H9 (cell line): ENCODE results near the gene COG4. TPM values are rescaled to one million over a fixed set of nuclear protein-coding genes. Genes with fewer than 3 reads are reported as not detected.

Experiments used
- DNase-seq: peaks from one replicate; pipeline ENCODE4 v3.0.0-alpha.2; 2017
- H2AFZ ChIP-seq: one replicate; pipeline ENCODE4 v1.6.1; 2013; ENCODE audit warnings: mild to moderate bottlenecking, low read length, control low read depth, moderate library complexity
- H2AK5ac ChIP-seq: 2 replicates; pipeline ENCODE4 v1.6.1; 2013; ENCODE audit warnings: low read length, control low read depth, mixed read lengths; ENCODE audit not compliant: insufficient read length
- H2BK120ac ChIP-seq: one replicate; pipeline ENCODE4 v1.6.1; 2013; ENCODE audit warnings: low read depth, mild to moderate bottlenecking, low read length, control low read depth, inconsistent platforms; ENCODE audit not compliant: poor library complexity, severe bottlenecking
- H2BK12ac ChIP-seq: 2 replicates; pipeline ENCODE4 v1.6.1; 2013; ENCODE audit warnings: low read length, control low read depth, mixed read lengths, low read depth; ENCODE audit not compliant: insufficient read length
- H2BK15ac ChIP-seq: 2 replicates; pipeline ENCODE4 v1.6.1; 2013; ENCODE audit warnings: low read depth, low read length, control low read depth
- H2BK20ac ChIP-seq: one replicate; pipeline ENCODE4 v1.6.1; 2013; ENCODE audit warnings: low read depth, mild to moderate bottlenecking, low read length, control low read depth, inconsistent platforms; ENCODE audit not compliant: poor library complexity, severe bottlenecking
- H2BK5ac ChIP-seq: 2 replicates; pipeline ENCODE4 v1.6.1; 2013; ENCODE audit warnings: low read length, control low read depth, mixed read lengths; ENCODE audit not compliant: insufficient read length
- H3K14ac ChIP-seq: 2 replicates; pipeline ENCODE4 v1.6.1; 2013; ENCODE audit warnings: low read length, control low read depth; ENCODE audit not compliant: insufficient read depth
- H3K18ac ChIP-seq: 2 replicates; pipeline ENCODE4 v1.6.1; 2013; ENCODE audit warnings: low read depth, mild to moderate bottlenecking, mixed read lengths, low read length, control low read depth; ENCODE audit not compliant: insufficient read length
- H3K23ac ChIP-seq: 2 replicates; pipeline ENCODE4 v1.6.1; 2013; ENCODE audit warnings: low read length, control low read depth, mixed read lengths, low read depth; ENCODE audit not compliant: insufficient read length
- H3K23me2 ChIP-seq: 2 replicates; pipeline ENCODE4 v1.6.1; 2013; ENCODE audit warnings: low read depth, mild to moderate bottlenecking, mixed read lengths, low read length, control low read depth; ENCODE audit not compliant: insufficient read length, poor library complexity, severe bottlenecking
- H3K27ac ChIP-seq: 2 replicates; pipeline ENCODE4 v1.5.1; 2013; ENCODE audit warnings: low read length, control low read depth, mixed read lengths, low read depth; ENCODE audit not compliant: insufficient read length
- H3K27me3 ChIP-seq: 2 replicates; pipeline ENCODE4 v1.6.1; 2013; ENCODE audit warnings: low read length, control low read depth, inconsistent platforms; ENCODE audit not compliant: insufficient read depth
- H3K4ac ChIP-seq: 2 replicates; pipeline ENCODE4 v1.6.1; 2013; ENCODE audit warnings: low read depth, mild to moderate bottlenecking, control low read depth, inconsistent platforms, low read length, moderate library complexity
- H3K4me1 ChIP-seq: 2 replicates; pipeline ENCODE4 v1.6.1; 2013; ENCODE audit warnings: low read length, control low read depth, inconsistent platforms; ENCODE audit not compliant: insufficient read depth
- H3K4me2 ChIP-seq: 2 replicates; pipeline ENCODE4 v1.6.1; 2013; ENCODE audit warnings: low read length, control low read depth, mixed read lengths; ENCODE audit not compliant: insufficient read length, insufficient read depth
- H3K56ac ChIP-seq: 2 replicates; pipeline ENCODE4 v1.6.1; 2013; ENCODE audit warnings: low read depth, mild to moderate bottlenecking, mixed read lengths, low read length, control low read depth; ENCODE audit not compliant: insufficient read length
- H3K79me1 ChIP-seq: 2 replicates; pipeline ENCODE4 v1.6.1; 2013; ENCODE audit warnings: low read depth, mild to moderate bottlenecking, moderate library complexity, low read length, control low read depth, inconsistent platforms; ENCODE audit not compliant: insufficient read depth, poor library complexity, severe bottlenecking
- H3K79me2 ChIP-seq: 2 replicates; pipeline ENCODE4 v1.6.1; 2013; ENCODE audit warnings: low read length, control low read depth, inconsistent platforms; ENCODE audit not compliant: insufficient read depth
- H3K9ac ChIP-seq: 2 replicates; pipeline ENCODE4 v1.6.1; 2013; ENCODE audit warnings: low read length, control low read depth, mixed read lengths; ENCODE audit not compliant: insufficient read length; ENCODE audit errors: extremely low read depth
- H3K9me3 ChIP-seq: one replicate; pipeline ENCODE4 v1.6.1; 2013; ENCODE audit warnings: low read depth, low read length, inconsistent platforms; ENCODE audit not compliant: control insufficient read depth
- H3T11ph ChIP-seq: one replicate; pipeline ENCODE4 v1.6.1; 2013; ENCODE audit warnings: mild to moderate bottlenecking, low read length, control low read depth, inconsistent platforms
- H4K20me1 ChIP-seq: one replicate; pipeline ENCODE4 v1.6.1; 2013; ENCODE audit not compliant: control insufficient read depth, insufficient read length, insufficient read depth
- H4K5ac ChIP-seq: 2 replicates; pipeline ENCODE4 v1.6.1; 2013; ENCODE audit warnings: low read depth, mild to moderate bottlenecking, mixed read lengths, low read length, control low read depth; ENCODE audit not compliant: insufficient read length
- H4K8ac ChIP-seq: replicated peaks from 2 replicates; pipeline ENCODE4 v1.6.1; 2013; ENCODE audit warnings: low read length, control low read depth, mixed read lengths, low read depth; ENCODE audit not compliant: insufficient read length
- H4K91ac ChIP-seq: 2 replicates; pipeline ENCODE4 v1.6.1; 2013; ENCODE audit warnings: low read depth, mild to moderate bottlenecking, moderate library complexity, mixed read lengths, low read length, control low read depth; ENCODE audit not compliant: insufficient read length
- H3K27ac Mint-ChIP-seq, 3 experiments: 2 replicates in 2 of 3; 3 replicates in 1 of 3; pipeline ENCODE4 v1.8.0; 2020 to 2021; ENCODE audit warnings: mixed read lengths in 3 of 3, mild to moderate bottlenecking in 1 of 3, moderate library complexity in 1 of 3
- H3K27me3 Mint-ChIP-seq: 2 replicates; pipeline ENCODE4 v1.8.0; 2021; ENCODE audit warnings: low read depth, mild to moderate bottlenecking, moderate library complexity, mixed read lengths
- H3K36me3 Mint-ChIP-seq, 3 experiments: 2 replicates in 2 of 3; 3 replicates in 1 of 3; pipeline ENCODE4 v1.8.0; 2020 to 2021; ENCODE audit warnings: low read depth in 3 of 3, mixed read lengths in 3 of 3; ENCODE audit not compliant: insufficient read depth in 1 of 3
- H3K4me1 Mint-ChIP-seq, 2 experiments: 2 replicates each; pipeline ENCODE4 v1.8.0; 2020; ENCODE audit warnings: mixed read lengths in 2 of 2
- H3K4me3 Mint-ChIP-seq, 2 experiments: 2 replicates in 1 of 2; 3 replicates in 1 of 2; pipeline ENCODE4 v1.8.0; 2020 to 2021; ENCODE audit warnings: mild to moderate bottlenecking in 2 of 2, mixed read lengths in 2 of 2, moderate library complexity in 1 of 2
- H3K9me3 Mint-ChIP-seq, 2 experiments: 2 replicates in 1 of 2; 3 replicates in 1 of 2; pipeline ENCODE4 v1.8.0; 2020; ENCODE audit warnings: mild to moderate bottlenecking in 2 of 2, mixed read lengths in 2 of 2, moderate library complexity in 1 of 2
- WGBS: extraction: QIAGEN DNeasy Blood & Tissue Kit; methylation state at CpG from one replicate; pipeline ENCODE4 v1.1.7; 2013; ENCODE audit warnings: missing lambda C conversion rate, low lambda C conversion rate, mixed read lengths; ENCODE audit not compliant: insufficient read length; ENCODE audit errors: extremely low coverage; 5-methylcytosine and 5-hydroxymethylcytosine counted together
- total RNA-seq: library from RNA; stranded (reverse); gene quantifications from 2 replicates; pipeline ENCODE4 v1.2.1, GENCODE V29; 2021
- TF ChIP-seq, protein P1 (sequence below): fragments of 200-600 bp; sonication (generic); conservative IDR thresholded peaks from 3 replicates; pipeline ENCODE4 v1.8.0; 2021; ENCODE audit warnings: antibody characterized with exemption, mild to moderate bottlenecking

Gene COG4
- total RNA-seq, 1 experiment from 2014 or later = 51.9 TPM

DNA sequence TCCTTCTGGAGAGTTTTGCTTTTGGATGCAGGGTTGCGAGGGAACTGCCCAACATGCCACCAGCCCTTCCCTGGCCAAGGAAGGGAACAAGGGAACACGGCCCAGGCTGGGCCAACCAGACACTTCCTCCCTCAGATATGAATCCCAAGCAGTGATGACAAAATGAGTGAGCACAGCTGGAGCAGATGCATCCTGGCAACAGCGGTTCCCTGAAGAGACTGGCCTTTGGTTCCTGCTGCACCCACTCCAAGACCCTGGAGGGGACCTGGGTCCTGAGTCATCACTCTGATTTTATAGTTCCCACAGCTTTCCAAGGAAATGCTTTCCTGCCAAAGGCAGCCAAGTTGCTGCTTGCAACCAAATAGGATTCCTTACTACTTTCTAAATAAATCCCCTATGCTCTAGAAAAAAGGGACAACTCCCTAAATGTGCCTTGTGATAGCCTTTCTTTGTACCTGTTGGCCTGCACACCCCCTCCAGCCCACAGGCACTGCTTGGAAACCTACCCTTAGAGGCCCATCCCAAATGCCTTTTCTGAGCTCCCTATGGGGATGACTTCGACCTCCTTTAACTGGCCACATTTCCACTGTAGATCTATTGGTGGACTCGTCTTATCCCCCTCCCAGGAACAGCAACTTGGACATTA, 89.8 kb downstream of the COG4 start:
- no peak overlapping the region for H2BK15ac ChIP-seq
- no peaks in the 10 kb centered on the region for H3K79me1 ChIP-seq
- H3K4me1 Mint-ChIP-seq = peaks cover 68 to 71% of the 10 kb centered on the region in 2 experiments
- no peak overlapping the region for H3K4me3 Mint-ChIP-seq
- H4K91ac ChIP-seq = no peak overlapping the region
- no peaks in the 10 kb centered on the region for H4K20me1 ChIP-seq
- peaks cover 11% of the 10 kb centered on the region for H3K23me2 ChIP-seq
- peaks cover 17% of the 10 kb centered on the region; the same call in 1 of the 2 replicates for H3K4me1 ChIP-seq
- no peak overlapping the region for H2BK5ac ChIP-seq
- no peak overlapping the region for H4K5ac ChIP-seq
- no peak overlapping the region for H3K9ac ChIP-seq
- H3K4ac ChIP-seq = no peak overlapping the region
- no peak overlapping the region for H3K4me2 ChIP-seq
- no peak overlapping the region for H4K8ac ChIP-seq
- H3K9me3 Mint-ChIP-seq = peaks cover 0 to 2% of the 10 kb centered on the region in 2 experiments; a peak in 1 of 5 replicates
- no peak overlapping the region for H3K14ac ChIP-seq
- H3K27ac Mint-ChIP-seq = peak overlapping the region in 2 of 3 experiments; percentile 10 to 92; a peak in 5 of 7 replicates
- no peak overlapping the region for H3K23ac ChIP-seq
- H2BK120ac ChIP-seq = no peak overlapping the region
- H3K27me3 Mint-ChIP-seq = no peaks in the 10 kb centered on the region
- no CpG with 5 or more reads among the region's 5 CpGs for WGBS
- H2AK5ac ChIP-seq = no peak overlapping the region
- H3K79me2 ChIP-seq = peaks cover 17% of the 10 kb centered on the region; the same call in 1 of the 2 replicates
- DNase-seq = no peak
- TF ChIP-seq, protein P1, sequence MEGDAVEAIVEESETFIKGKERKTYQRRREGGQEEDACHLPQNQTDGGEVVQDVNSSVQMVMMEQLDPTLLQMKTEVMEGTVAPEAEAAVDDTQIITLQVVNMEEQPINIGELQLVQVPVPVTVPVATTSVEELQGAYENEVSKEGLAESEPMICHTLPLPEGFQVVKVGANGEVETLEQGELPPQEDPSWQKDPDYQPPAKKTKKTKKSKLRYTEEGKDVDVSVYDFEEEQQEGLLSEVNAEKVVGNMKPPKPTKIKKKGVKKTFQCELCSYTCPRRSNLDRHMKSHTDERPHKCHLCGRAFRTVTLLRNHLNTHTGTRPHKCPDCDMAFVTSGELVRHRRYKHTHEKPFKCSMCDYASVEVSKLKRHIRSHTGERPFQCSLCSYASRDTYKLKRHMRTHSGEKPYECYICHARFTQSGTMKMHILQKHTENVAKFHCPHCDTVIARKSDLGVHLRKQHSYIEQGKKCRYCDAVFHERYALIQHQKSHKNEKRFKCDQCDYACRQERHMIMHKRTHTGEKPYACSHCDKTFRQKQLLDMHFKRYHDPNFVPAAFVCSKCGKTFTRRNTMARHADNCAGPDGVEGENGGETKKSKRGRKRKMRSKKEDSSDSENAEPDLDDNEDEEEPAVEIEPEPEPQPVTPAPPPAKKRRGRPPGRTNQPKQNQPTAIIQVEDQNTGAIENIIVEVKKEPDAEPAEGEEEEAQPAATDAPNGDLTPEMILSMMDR = no peak
- no peak overlapping the region for H2BK12ac ChIP-seq
- no peaks in the 10 kb centered on the region for H3K9me3 ChIP-seq
- H3K27ac ChIP-seq = no peak overlapping the region
- no peak overlapping the region for H2AFZ ChIP-seq
- no peak overlapping the region for H3K18ac ChIP-seq
- H3K27me3 ChIP-seq = no peaks in the 10 kb centered on the region
- H3K56ac ChIP-seq = no peak overlapping the region
- H3K36me3 Mint-ChIP-seq = peaks cover 7 to 15% (median 8%) of the 10 kb centered on the region in 3 experiments; a peak in 5 of 7 replicates
- H2BK20ac ChIP-seq = no peak overlapping the region
- H3T11ph ChIP-seq = no peak overlapping the region
